Measurements from ENCODE around the gene THOC3. TPM values are rescaled to one million over a fixed set of nuclear protein-coding genes. Genes with fewer than 3 reads are reported as not detected.

THOC3 gene
- total RNA-seq, 1 donor from 2014 or later, result 69.0 TPM

Other genes starting within 250 kb of the THOC3 start
- 1.2 TPM for gene CPLX2, start 96.7 kb downstream of the THOC3 start, total RNA-seq

All from vagina (tissue), 1 donor.